RWPE1 (cell line): Measurements from ENCODE around the gene RXFP3.

Source experiments
- CTCF ChIA-PET: fragments of 350-600 bp; sonication (Branson Sonifier 250); formaldehyde crosslinking; extraction: SDS; loops from one replicate; lab custom pipeline; 2021; lab: Yijun Ruan, JAX
- POLR2A ChIA-PET: fragments of 400-600 bp; formaldehyde crosslinking; extraction: SDS; loops from one replicate; lab custom pipeline; 2020; ENCODE audit warnings: antibody characterized with exemption; ENCODE audit not compliant: low non-redundant PET; lab: Yijun Ruan, JAX
- DNase-seq: peaks from one replicate; pipeline ENCODE4 v3.0.0; 2012; ENCODE audit warnings: low spot score
- H3K27ac ChIP-seq: fragments of 450-650 bp; 2 replicates; pipeline ENCODE4 v1.5.1; 2017
- CTCF ChIP-seq: fragments of 450-650 bp; conservative IDR thresholded peaks from 2 replicates; pipeline ENCODE4 v1.5.1; 2017; ENCODE audit warnings: low read depth, mild to moderate bottlenecking

The RXFP3 gene

GRCh38 chr5:33964132-33964700, 28.0 kb downstream of the RXFP3 start:
- POLR2A ChIA-PET = no interaction called here
- no peak for TF ChIP-seq CTCF
- no peak overlapping the region for H3K27ac ChIP-seq
- no peak for DNase-seq
- CTCF ChIA-PET = no interaction called here

- no peak overlapping the region for H3K27ac ChIP-seq
- ChIA-PET POLR2A (no interaction called here), CTCF (no interaction called here)
- no peak for DNase-seq
- TF ChIP-seq CTCF = no peak
Observed at GRCh38 chr5:33966805-33967204, 30.6 kb downstream of the RXFP3 start.

- CTCF ChIA-PET = interaction anchor here (0.6 kb wide), 1 partner anchor 181 kb away, joined by 3 read pairs; no protein-coding TSS in a partner anchor
- TF ChIP-seq CTCF = no peak
- DNase-seq = no peak
- H3K27ac ChIP-seq = no peak overlapping the region
- POLR2A ChIA-PET = no interaction called here
Observed at GRCh38 chr5:33968211-33969005, 32.2 kb downstream of the RXFP3 start.

- peak; percentile 37 for TF ChIP-seq CTCF
- CTCF ChIA-PET = interaction anchor here (0.6 to 1.5 kb wide), 5 partner anchors 10 to 534 kb away, joined by 3 to 5 read pairs (median 3); no protein-coding TSS in a partner anchor
- POLR2A ChIA-PET = no interaction called here
- H3K27ac ChIP-seq = no peak overlapping the region
- peak; percentile 34 for DNase-seq
Observed at GRCh38 chr5:33969572-33970452, 33.6 kb downstream of the RXFP3 start.

- ChIA-PET CTCF (no interaction called here), POLR2A (no interaction called here)
- no peak for DNase-seq
- no peak for TF ChIP-seq CTCF
- no peak overlapping the region for H3K27ac ChIP-seq
Observed at GRCh38 chr5:33973271-33973670, 37.1 kb downstream of the RXFP3 start.

GRCh38 chr5:33975852-33976251, 39.7 kb downstream of the RXFP3 start:
- H3K27ac ChIP-seq = no peak overlapping the region
- ChIA-PET CTCF (no interaction called here), POLR2A (no interaction called here)
- no peak for TF ChIP-seq CTCF
- DNase-seq = no peak
